Smooth muscle cell (in vitro differentiated cells): ENCODE results near the gene WASL. TPM values are rescaled to one million over a fixed set of nuclear protein-coding genes. Genes with fewer than 3 reads are reported as not detected.

Experiments
- DNase-seq: peaks from one replicate; lab custom pipeline; 2025; ENCODE audit not compliant: unreplicated experiment; lab: John Stamatoyannopoulos, UW
- H2AFZ ChIP-seq: fragments of 200-600 bp; sonication (generic); 2 replicates; pipeline ENCODE4 v1.6.0; 2016; ENCODE audit warnings: antibody characterized with exemption, low read depth, mild to moderate bottlenecking
- H3F3A ChIP-seq: fragments of 200-600 bp; sonication (generic); 2 replicates; pipeline ENCODE4 v1.6.0; 2017; ENCODE audit warnings: antibody characterized with exemption, low read depth
- H3K27ac ChIP-seq: fragments of 200-600 bp; sonication (generic); 2 replicates; pipeline ENCODE4 v1.5.1; 2016; ENCODE audit warnings: low read depth, mild to moderate bottlenecking
- H3K27me3 ChIP-seq: fragments of 200-600 bp; sonication (generic); 2 replicates; pipeline ENCODE4 v1.6.1; 2016; ENCODE audit warnings: low read depth, mild to moderate bottlenecking
- H3K36me3 ChIP-seq: fragments of 200-600 bp; sonication (generic); 2 replicates; pipeline ENCODE4 v1.5.1; 2016; ENCODE audit warnings: low read depth
- H3K4me1 ChIP-seq: fragments of 200-600 bp; sonication (generic); 2 replicates; pipeline ENCODE4 v1.5.1; 2016; ENCODE audit warnings: low read depth
- H3K4me2 ChIP-seq: fragments of 200-600 bp; sonication (generic); 2 replicates; pipeline ENCODE4 v1.6.0; 2016; ENCODE audit warnings: mild to moderate bottlenecking
- H3K4me3 ChIP-seq: fragments of 200-600 bp; sonication (generic); 2 replicates; pipeline ENCODE4 v1.5.1; 2016; ENCODE audit warnings: mild to moderate bottlenecking
- H3K79me2 ChIP-seq: fragments of 200-600 bp; sonication (generic); 2 replicates; pipeline ENCODE4 v1.6.0; 2016; ENCODE audit warnings: low read depth, mild to moderate bottlenecking
- H3K9ac ChIP-seq: fragments of 200-600 bp; sonication (generic); 2 replicates; pipeline ENCODE4 v1.6.0; 2016; ENCODE audit warnings: low read depth
- H3K9me3 ChIP-seq: fragments of 200-600 bp; sonication (generic); replicated peaks from 2 replicates; pipeline ENCODE4 v1.5.1; 2016; ENCODE audit warnings: low read depth
- H4K20me1 ChIP-seq: fragments of 200-600 bp; sonication (generic); 2 replicates; pipeline ENCODE4 v1.6.0; 2016; ENCODE audit warnings: low read depth
- CTCF ChIP-seq: fragments of 200-600 bp; sonication (generic); IDR thresholded peaks from 2 replicates; pipeline ENCODE4 v1.5.1; 2017; ENCODE audit warnings: borderline replicate concordance, mild to moderate bottlenecking, antibody characterized with exemption; ENCODE audit not compliant: insufficient read depth, poor library complexity, severe bottlenecking
- WGBS: methylation state at CpG from one replicate; pipeline ENCODE4 v1.1.7; 2016; ENCODE audit warnings: low lambda C conversion rate; 5-methylcytosine and 5-hydroxymethylcytosine counted together
- polyA plus RNA-seq: library from polyadenylated mRNA; unstranded; fragments of >200 nt; fragmentation: Nextera tagmentation; extraction: Ambion mirVana; gene quantifications from 2 replicates; pipeline ENCODE4 v1.2.1, GENCODE V29; 2016
- total RNA-seq: library from RNA; depleted of rRNA; stranded (reverse); fragments of >200 nt; gene quantifications from 2 replicates; pipeline ENCODE4 v1.2.3, GENCODE V29; 2014

The WASL gene
- total and polyA plus RNA-seq, 2 experiments from 2014 or later, result 22.7 to 35.3 TPM

GRCh38 chr7:123645516-123645915 lies 103.3 kb downstream of the WASL start:
- Histone ChIP-seq H3K4me3 (no peak overlapping the region), H3K9me3 (no peaks in the 10 kb centered on the region), H3F3A (peaks cover 12% of the 10 kb centered on the region), H3K9ac (no peak overlapping the region), H2AFZ (no peak overlapping the region), H3K4me2 (no peak overlapping the region), H3K27ac (no peak overlapping the region), H3K4me1 (peaks cover 27% of the 10 kb centered on the region), H3K36me3 (no peaks in the 10 kb centered on the region), H3K27me3 (no peaks in the 10 kb centered on the region), H4K20me1 (no peaks in the 10 kb centered on the region), H3K79me2 (no peaks in the 10 kb centered on the region)
- no peak for TF ChIP-seq CTCF
- WGBS, result 52% methylated on average over 3 of the region's 3 CpGs
- no peak for DNase-seq

- no peak for TF ChIP-seq CTCF
- H3K79me2 ChIP-seq, result no peaks in the 10 kb centered on the region
- peak overlapping the region; percentile 78 for H3K4me2 ChIP-seq
- peak overlapping the region; percentile 6 for H2AFZ ChIP-seq
- WGBS, result 11% methylated on average over 6 of the region's 6 CpGs
- H3K27ac ChIP-seq, result peak overlapping the region; percentile 62
- H3K4me1 ChIP-seq, result peaks cover 27% of the 10 kb centered on the region
- H3K36me3 ChIP-seq, result no peaks in the 10 kb centered on the region
- H3K9ac ChIP-seq, result peak overlapping the region; percentile 42
- H3K4me3 ChIP-seq, result peak overlapping the region; percentile 34
- H3K9me3 ChIP-seq, result no peaks in the 10 kb centered on the region
- peaks cover 12% of the 10 kb centered on the region for H3F3A ChIP-seq
- H4K20me1 ChIP-seq, result no peaks in the 10 kb centered on the region
- DNase-seq, result no peak
- H3K27me3 ChIP-seq, result no peaks in the 10 kb centered on the region
Measured at GRCh38 chr7:123643495-123644441, 105.0 kb downstream of the WASL start.

GRCh38 chr7:123641901-123642300 lies 106.9 kb downstream of the WASL start:
- no peaks in the 10 kb centered on the region for H3K79me2 ChIP-seq
- peaks cover 12% of the 10 kb centered on the region for H3F3A ChIP-seq
- 66% methylated on average over 5 of the region's 5 CpGs for WGBS
- H3K9ac ChIP-seq, result no peak overlapping the region
- no peak overlapping the region for H3K27ac ChIP-seq
- no peak overlapping the region for H3K4me3 ChIP-seq
- H2AFZ ChIP-seq, result no peak overlapping the region
- no peaks in the 10 kb centered on the region for H4K20me1 ChIP-seq
- H3K27me3 ChIP-seq, result no peaks in the 10 kb centered on the region
- no peak for TF ChIP-seq CTCF
- no peak for DNase-seq
- H3K4me1 ChIP-seq, result peaks cover 32% of the 10 kb centered on the region
- no peaks in the 10 kb centered on the region for H3K9me3 ChIP-seq
- H3K4me2 ChIP-seq, result no peak overlapping the region
- H3K36me3 ChIP-seq, result no peaks in the 10 kb centered on the region
